Activated CD8-positive, alpha-beta memory T cell treated with anti-CD3 and anti-CD28 coated beads, Interleukin-2, amount 10 ng/mL, durations not matched to agents 7 days and 5 days (primary cell): ENCODE results near the gene WNT7B. TPM values are rescaled to one million over a fixed set of nuclear protein-coding genes. Genes with fewer than 3 reads are reported as not detected.
"Not testable (repeated sequence)": the region's sequence is repeated elsewhere in the genome, so short reads cannot be mapped to it uniquely, and the experiment has no call there.

Experiments used
- ATAC-seq: fragments of 150-1000 bp; cut with Tn5 transposase; one replicate; pipeline ENCODE4 v1.10.0; 2021; ENCODE audit warnings: moderate library complexity
- CTCF ChIA-PET: fragments of 350-600 bp; sonication (Branson Sonifier 250); formaldehyde crosslinking; loops from one replicate; lab custom pipeline; 2021; ENCODE audit warnings: antibody characterized with exemption; lab: Charles Lee
- DNase-seq: peaks from one replicate; pipeline ENCODE4 v3.0.0-alpha.2; 2020
- H3K27ac Mint-ChIP-seq: one replicate; pipeline ENCODE4 v1.8.0; 2021; ENCODE audit warnings: mild to moderate bottlenecking, mixed read lengths
- H3K27me3 Mint-ChIP-seq: one replicate; pipeline ENCODE4 v1.8.0; 2021; ENCODE audit warnings: mixed read lengths
- H3K36me3 Mint-ChIP-seq: one replicate; pipeline ENCODE4 v1.8.0; 2021; ENCODE audit warnings: mild to moderate bottlenecking, mixed read lengths
- H3K4me1 Mint-ChIP-seq: one replicate; pipeline ENCODE4 v1.8.0; 2021; ENCODE audit warnings: mixed read lengths
- H3K4me3 Mint-ChIP-seq: one replicate; pipeline ENCODE4 v1.8.0; 2021; ENCODE audit warnings: mild to moderate bottlenecking, moderate library complexity, mixed read lengths
- H3K9me3 Mint-ChIP-seq: one replicate; pipeline ENCODE4 v1.8.0; 2022; ENCODE audit warnings: low read depth, mixed read lengths
- total RNA-seq, 2 experiments: library from RNA; stranded (reverse); gene quantifications; one replicate each; pipeline ENCODE4 v1.2.3, GENCODE V29; 2021

The WNT7B gene
- total RNA-seq, 2 experiments from 2014 or later: not detected

DNA sequence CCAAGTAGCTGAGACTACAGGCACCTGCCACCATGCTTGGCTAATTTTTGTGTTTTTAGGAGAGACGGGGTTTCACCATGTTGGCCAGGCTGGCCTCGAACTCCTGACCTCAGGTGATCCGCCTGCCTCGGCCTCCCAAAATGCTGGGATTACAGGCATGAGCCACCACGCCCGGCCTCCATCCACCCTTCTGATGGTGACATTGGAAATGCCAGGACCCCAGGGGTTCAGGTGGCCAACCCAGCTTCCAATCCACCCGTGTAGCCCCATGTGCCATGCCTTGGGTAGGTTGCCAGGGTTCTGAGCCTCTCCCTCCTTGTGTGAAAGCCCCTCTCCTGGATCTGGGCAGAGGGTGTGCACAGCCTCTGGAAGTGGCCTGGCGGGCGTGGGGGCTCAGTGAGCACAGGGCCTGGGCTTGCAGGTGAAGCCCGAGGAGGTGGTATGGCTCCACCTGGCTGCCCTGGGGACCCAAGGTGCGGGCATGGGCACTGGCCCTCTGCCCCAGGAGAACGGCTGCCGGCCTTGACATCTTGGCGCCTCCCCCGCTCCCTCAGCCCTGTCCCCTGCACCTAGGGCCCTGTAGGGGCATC, 28.2 kb upstream of the WNT7B start:
- ATAC-seq, H3K9me3 Mint-ChIP-seq, H3K36me3 Mint-ChIP-seq, H3K27me3 Mint-ChIP-seq, H3K27ac Mint-ChIP-seq, H3K4me3 Mint-ChIP-seq, DNase-seq: not testable (repeated sequence)
- peaks cover 17% of the 10 kb centered on the region for H3K4me1 Mint-ChIP-seq
- CTCF ChIA-PET: interaction anchor here (0.7 to 5.2 kb wide), 20 partner anchors 9 to 479 kb away, joined by 3 to 223 read pairs (median 8); partner anchors contain the start of gene GTSE1

DNA sequence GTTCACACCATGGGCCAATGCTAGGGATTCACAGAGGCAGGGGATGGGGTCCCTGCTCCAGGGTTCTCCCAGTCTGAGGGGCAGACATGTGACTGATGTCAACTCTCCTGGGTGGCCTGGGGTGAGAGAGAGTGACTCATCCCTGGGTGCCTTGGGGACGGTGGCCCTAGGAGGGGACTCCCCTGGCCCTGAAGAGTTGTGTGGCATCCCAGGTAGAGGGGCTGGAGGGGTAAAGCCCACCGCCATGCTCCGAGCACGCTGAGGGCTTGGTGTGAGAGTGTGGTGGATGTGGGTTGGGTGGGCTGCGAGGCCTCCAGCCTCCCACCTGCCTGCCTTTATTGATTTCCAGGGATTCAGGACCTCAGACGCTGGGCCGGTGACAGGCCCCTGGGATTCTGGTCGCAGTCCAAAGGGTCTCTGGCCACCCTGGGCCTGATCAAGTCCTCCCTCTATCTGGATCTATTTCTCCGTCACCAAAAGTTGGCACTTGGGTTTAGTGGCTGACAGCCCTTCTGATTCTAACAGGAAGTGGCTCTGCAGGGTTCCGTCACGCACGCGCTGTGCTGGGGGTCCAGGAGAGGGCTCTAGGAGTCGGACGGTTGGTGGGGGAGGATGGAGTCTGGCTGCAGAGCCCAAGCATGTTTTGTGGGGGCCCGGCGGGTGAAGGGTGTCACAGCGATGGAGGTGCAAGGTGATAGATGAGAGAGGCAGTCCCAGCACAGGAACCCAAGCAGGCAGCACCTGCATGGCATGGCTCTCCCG, 27.3 kb upstream of the WNT7B start:
- no peak overlapping the region for H3K4me3 Mint-ChIP-seq

DNA sequence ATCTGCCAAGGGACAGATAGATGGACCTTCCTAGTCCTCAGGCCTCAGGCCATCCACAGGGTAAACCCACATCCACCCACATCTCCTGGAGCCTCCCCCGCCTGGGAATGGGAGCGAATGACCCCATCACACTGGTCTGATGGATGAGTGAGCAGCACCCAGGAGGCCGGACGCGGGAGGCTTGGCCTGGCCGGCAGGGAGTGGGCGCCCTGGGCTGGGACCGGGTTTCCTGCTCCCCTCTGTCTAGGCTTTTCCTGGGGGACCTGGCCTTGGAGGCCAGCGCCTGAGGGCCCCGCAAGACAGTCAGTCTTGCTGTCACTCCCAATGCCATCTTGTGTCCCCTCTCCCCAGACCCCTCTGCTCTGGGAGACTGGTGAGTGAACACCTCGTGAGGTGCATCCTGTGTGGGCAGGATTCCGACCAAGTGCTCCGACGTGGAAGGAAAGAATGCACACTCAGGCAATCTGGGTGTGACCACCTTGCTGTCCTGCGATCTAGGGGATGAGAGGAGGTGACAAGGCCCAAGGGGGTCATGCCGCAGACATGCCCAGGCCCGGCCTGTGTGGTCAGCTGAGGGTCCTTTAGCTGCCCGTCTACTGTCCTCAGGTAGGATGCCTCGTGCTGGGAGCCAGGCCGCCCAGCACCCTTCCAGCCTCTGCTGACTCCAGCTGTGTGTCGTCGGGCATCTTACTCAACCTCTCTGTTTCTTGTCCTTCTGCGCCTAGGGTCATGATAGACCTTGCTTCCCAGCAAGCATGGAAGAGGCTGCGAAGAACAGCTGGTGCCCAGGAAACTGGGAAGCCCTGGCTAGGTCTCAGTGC, 26.5 kb upstream of the WNT7B start:
- Mint-ChIP-seq H3K27ac (no peak overlapping the region), H3K4me1 (peaks cover 17% of the 10 kb centered on the region), H3K4me3 (no peak overlapping the region), H3K9me3 (no peaks in the 10 kb centered on the region), H3K36me3 (no peaks in the 10 kb centered on the region), H3K27me3 (no peaks in the 10 kb centered on the region)
- ATAC-seq (no peak), DNase-seq (no peak)
- CTCF ChIA-PET: interaction anchor here (1.3 kb wide), 1 partner anchor 114 kb away, joined by 3 read pairs; no protein-coding TSS in a partner anchor

More for the DNA sequence above, 27.3 kb upstream of the WNT7B start:
- no peaks in the 10 kb centered on the region for H3K36me3 Mint-ChIP-seq
- CTCF ChIA-PET: interaction anchor here (1.3 to 5.2 kb wide), 5 partner anchors 8 to 113 kb away, joined by 3 to 223 read pairs (median 52); no protein-coding TSS in a partner anchor
- peak; percentile 63 for DNase-seq
- H3K27me3 Mint-ChIP-seq: no peaks in the 10 kb centered on the region
- peaks cover 17% of the 10 kb centered on the region for H3K4me1 Mint-ChIP-seq
- peak overlapping the region; percentile 71 for H3K27ac Mint-ChIP-seq
- H3K9me3 Mint-ChIP-seq: no peaks in the 10 kb centered on the region
- ATAC-seq: no peak

DNA sequence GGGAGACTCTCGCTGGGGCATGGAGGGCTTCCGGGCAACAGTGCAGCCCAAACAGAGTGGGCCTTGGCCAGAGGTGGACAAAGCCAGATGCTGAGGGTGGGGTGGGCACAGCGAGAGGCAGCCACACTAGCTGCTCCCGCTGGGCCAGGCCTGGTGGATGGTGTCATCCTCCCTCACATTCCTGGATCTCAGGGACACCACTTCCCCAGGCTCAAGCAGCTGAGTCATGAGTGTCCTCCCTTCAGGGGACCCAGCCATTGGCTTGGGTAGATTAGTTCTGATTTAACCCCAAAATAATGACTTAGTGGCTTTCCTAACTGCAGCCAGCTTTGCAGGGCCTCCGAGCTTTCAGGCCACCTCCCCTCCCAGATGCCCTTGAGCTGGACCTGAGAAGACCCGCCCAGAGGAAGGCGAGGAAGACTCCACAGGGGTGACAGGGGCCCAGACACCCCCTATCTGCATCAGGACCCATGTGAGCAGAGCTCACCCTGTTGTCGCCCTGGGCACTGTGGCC, 25.9 kb upstream of the WNT7B start:
- no peak overlapping the region for H3K4me3 Mint-ChIP-seq
- no peaks in the 10 kb centered on the region for H3K9me3 Mint-ChIP-seq
- no peaks in the 10 kb centered on the region for H3K27me3 Mint-ChIP-seq
- peaks cover 17% of the 10 kb centered on the region for H3K4me1 Mint-ChIP-seq
- CTCF ChIA-PET: interaction anchor here (0.7 to 2.9 kb wide), 3 partner anchors 10 to 114 kb away, joined by 3 to 14 read pairs (median 3); no protein-coding TSS in a partner anchor
- H3K27ac Mint-ChIP-seq: no peak overlapping the region
- H3K36me3 Mint-ChIP-seq: no peaks in the 10 kb centered on the region
- ATAC-seq (no peak), DNase-seq (no peak)

DNA sequence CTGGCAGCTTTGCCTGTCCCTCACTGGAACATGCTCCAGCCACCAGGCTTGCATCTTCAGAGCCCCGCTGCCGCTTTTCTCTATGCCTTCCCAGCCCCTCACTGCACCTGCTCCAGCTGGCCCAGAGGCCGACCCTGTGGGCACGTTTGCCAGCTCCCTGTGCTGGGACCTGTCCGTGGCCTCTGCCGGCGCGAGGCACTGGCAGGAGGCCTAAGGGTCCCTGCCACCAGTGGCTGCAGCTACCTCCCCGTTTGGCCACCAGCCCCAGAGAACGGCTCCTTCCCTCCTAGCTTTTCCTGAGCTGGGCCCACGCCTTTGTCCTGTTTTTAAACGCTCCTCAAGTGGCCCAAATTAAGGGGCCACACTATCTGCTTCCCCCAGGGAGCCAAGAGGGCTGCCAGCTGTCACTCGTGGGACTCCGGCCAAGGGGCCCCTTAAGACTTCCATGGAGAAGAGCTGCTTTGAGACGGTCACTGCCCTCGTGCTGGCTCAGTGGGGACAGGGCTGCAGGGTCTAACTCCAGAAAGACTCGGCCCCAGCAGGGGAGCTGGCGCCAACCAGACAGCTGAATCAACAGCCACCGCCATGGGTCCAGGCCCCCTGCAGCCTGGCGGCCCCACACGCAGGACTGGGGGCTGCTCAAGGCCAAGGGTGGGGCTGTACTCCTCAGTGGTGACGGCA, 24.6 kb upstream of the WNT7B start:
- ATAC-seq (no peak), DNase-seq (no peak)
- H3K4me1 Mint-ChIP-seq: peaks cover 17% of the 10 kb centered on the region
- H3K27me3 Mint-ChIP-seq: no peaks in the 10 kb centered on the region
- no peak overlapping the region for H3K27ac Mint-ChIP-seq
- CTCF ChIA-PET: interaction anchor here (1.1 to 2.9 kb wide), 3 partner anchors 11 to 115 kb away, joined by 3 to 14 read pairs (median 3); no protein-coding TSS in a partner anchor
- no peak overlapping the region for H3K4me3 Mint-ChIP-seq
- H3K9me3 Mint-ChIP-seq: no peaks in the 10 kb centered on the region
- H3K36me3 Mint-ChIP-seq: no peaks in the 10 kb centered on the region

DNA sequence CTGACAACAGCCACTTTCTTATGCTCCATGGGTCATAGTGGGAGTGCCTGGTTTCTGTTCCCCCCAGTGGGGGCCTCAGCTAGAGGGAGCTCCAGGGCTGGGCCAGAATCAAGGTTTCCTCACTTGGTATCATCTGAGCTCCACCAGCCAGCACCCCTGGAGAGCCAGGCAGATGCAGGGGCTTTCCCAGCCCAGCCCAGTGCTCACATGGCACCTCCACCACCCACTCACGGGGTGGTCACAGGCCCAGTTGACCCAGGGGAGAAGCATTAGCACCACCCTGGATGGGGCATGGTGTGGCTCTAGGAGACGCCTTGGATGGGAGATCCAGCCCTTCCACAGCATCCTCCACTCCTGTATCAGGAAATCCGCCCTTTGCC, 24.1 kb upstream of the WNT7B start:
- CTCF ChIA-PET: interaction anchor here (1.1 to 2.9 kb wide), 3 partner anchors 12 to 115 kb away, joined by 3 to 14 read pairs (median 3); no protein-coding TSS in a partner anchor
- no peak for DNase-seq
- Mint-ChIP-seq H3K27ac (no peak overlapping the region), H3K4me3 (no peak overlapping the region), H3K36me3 (no peaks in the 10 kb centered on the region), H3K27me3 (no peaks in the 10 kb centered on the region), H3K4me1 (peaks cover 15% of the 10 kb centered on the region), H3K9me3 (no peaks in the 10 kb centered on the region)
- no peak for ATAC-seq

DNA sequence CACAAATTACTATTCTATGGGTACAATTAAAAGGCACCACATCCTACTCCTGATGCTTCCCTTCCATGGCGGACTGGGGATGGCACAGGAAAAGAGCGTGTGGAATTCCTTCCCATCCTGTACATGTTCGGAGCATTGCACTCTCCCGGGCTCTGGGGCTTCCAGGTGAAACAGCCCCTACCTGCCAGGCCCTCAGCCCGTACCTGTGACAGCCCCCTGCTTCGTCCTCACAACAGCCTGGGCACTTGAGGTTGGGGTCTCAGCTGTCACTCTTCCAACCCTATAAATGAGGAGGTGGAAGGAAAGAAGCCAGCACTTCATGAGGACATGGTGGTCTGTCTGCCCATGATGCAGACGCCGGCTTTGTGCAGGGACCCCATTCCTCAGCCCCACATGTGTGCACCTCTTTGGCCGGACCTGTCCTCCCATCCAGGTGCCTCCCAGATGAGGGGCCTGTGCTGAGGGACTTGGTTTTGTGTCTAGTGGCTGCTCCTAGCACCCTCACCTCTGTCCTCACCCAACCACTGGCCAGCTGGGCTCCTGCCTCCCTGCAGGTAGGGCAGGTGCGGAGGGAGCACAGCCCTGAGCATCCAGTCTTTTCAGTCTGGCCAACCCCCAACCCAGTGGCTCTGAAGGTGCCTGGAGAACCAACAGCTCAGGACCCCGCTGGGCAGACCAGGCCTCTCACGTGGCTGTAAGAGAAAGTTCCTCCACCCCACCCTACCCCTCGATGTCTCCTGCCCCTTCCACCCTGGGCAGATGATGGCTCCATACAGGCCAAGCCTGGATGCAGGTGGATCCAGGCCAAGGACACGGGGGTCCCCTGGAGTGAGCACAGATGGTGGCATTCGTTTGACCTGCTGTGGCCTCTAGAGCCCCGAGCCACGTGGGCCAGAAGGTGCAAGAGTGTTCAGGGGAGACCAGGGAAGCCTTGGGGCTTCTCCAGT, 23.4 kb upstream of the WNT7B start:
- CTCF ChIA-PET: interaction anchor here (1.3 to 2.9 kb wide), 2 partner anchors 13 to 116 kb away, joined by 3 to 14 read pairs; no protein-coding TSS in a partner anchor
- ATAC-seq (no peak), DNase-seq (no peak)
- Mint-ChIP-seq H3K36me3 (no peaks in the 10 kb centered on the region), H3K4me3 (no peak overlapping the region), H3K4me1 (peaks cover 14% of the 10 kb centered on the region), H3K27ac (no peak overlapping the region), H3K9me3 (no peaks in the 10 kb centered on the region), H3K27me3 (no peaks in the 10 kb centered on the region)

DNA sequence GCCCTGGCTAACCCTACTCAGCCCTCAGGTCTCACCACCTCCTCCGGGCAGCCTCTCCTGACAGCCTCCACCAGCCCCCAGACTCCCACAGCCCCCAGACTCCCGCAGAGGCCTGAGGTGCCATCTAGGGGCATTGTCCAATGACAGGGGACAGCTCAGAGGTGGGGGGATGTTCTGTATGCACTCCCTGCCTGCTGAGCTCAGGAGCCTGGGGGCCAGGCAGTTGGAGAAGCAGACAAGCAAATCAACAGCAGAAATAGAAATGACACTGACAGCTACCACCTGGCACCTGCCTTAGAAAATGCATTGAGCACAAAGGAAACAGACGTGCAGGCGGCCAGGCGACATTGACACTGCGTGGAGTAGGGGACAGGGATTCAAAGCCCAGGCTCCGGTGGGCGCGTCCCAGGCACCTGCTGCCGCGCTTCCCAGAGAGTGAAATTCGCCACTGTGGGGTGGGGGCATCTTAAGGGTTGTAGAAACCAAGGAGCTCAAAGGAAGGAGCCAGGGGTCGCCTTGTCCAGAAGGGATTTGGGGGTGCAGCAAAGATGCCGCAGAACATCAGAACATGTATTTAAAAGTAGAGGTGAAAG, 22.5 kb upstream of the WNT7B start:
- Mint-ChIP-seq H3K9me3 (no peaks in the 10 kb centered on the region), H3K4me3 (no peak overlapping the region), H3K27ac (no peak overlapping the region), H3K27me3 (no peaks in the 10 kb centered on the region), H3K4me1 (peaks cover 11% of the 10 kb centered on the region), H3K36me3 (no peaks in the 10 kb centered on the region)
- CTCF ChIA-PET: no interaction called here
- ATAC-seq (no peak), DNase-seq (no peak)

DNA sequence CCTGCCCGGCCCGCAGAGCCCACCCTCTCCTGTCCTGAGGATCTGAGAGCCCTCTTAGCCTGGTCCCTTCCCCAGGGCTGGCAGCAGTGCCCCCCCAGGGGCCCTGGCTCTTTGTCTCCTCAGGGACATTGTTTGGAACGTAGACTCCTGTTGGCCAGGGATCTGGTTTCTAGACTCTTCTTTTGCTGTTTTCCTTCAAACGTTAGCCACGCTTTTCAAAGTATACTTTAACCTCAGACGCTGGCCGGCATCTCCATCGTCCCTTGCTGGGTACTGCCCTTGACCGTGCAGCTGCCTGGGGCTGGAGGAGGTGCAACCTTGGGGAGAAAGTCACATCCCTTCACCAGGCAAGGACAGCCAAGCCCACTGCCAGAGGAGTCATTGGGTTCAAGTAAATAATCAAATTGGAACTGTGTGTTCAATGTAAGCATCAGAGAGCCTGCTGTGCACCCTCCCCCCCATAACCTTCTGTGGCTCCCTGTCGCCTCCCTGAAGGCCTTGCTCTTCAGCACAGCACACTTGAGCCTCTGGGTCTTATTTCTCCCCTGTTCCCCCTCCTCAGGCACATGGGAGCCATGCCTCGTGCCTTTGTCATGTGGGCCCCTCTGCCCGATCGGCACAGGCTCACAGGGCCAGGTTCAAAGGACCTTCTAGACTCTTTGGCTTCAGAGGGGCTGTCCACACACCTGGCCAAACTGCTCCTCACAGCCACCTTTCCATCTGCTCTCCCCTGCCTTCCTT, 21.8 kb upstream of the WNT7B start:
- Mint-ChIP-seq H3K27me3 (no peaks in the 10 kb centered on the region), H3K4me3 (no peak overlapping the region), H3K4me1 (peaks cover 7% of the 10 kb centered on the region), H3K36me3 (no peaks in the 10 kb centered on the region), H3K27ac (no peak overlapping the region), H3K9me3 (no peaks in the 10 kb centered on the region)
- CTCF ChIA-PET: interaction anchor here (1.4 to 4.8 kb wide), 2 partner anchors 8 to 118 kb away, joined by 7 to 83 read pairs; no protein-coding TSS in a partner anchor
- DNase-seq (no peak), ATAC-seq (no peak)

DNA sequence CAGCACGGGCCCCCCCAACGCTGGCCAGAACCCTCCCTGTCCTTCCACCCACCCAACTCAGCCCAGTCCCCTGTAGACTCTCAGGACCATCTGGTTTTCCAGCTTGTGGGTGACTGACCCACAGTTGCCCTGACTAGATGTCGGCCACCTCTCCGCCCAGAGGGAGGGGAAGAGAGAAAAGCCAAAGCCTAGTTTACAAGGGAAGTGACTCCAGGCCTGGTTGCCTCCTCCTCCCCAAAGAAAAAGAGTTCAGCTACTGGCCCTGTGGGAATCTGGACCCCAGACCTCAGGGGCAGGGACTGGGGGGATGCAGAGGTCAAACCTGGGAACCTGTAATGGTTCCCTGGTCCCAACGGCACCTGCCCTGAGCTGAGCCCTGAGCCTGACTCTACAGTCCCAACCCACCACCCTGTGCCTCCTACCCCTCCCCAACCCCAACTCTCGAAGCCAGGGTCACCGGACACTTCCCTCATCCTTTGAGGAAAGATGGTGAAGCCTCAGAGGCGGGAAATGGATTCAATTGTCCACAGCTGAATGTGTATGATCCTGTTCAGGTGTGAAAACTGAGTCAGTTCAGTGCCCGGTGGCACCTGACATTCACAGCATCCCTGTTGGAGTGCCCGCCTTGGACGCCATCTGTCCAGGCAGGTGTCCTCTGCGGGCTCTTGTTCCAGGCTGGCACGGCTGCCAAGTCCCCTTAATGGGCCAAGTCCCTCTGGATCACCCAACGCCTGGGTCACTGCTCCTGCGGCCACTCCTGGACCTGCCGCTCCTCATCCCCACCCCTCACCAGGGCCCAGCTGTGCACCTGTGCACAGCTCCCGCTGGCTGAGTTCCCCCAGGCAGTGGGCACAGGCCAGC, 21.0 kb upstream of the WNT7B start:
- Mint-ChIP-seq H3K4me3 (no peak overlapping the region), H3K4me1 (peaks cover 5% of the 10 kb centered on the region), H3K36me3 (no peaks in the 10 kb centered on the region), H3K9me3 (peaks cover 4% of the 10 kb centered on the region), H3K27ac (no peak overlapping the region), H3K27me3 (no peaks in the 10 kb centered on the region)
- DNase-seq (no peak), ATAC-seq (no peak)
- CTCF ChIA-PET: interaction anchor here (1.3 to 4.8 kb wide), 3 partner anchors 9 to 124 kb away, joined by 3 to 83 read pairs (median 7); no protein-coding TSS in a partner anchor
